Loucy (cell line): Measurements from ENCODE around the gene CCDC17.

Source experiments
- H2AFZ ChIP-seq: fragments of 200-600 bp; sonication (generic); 2 replicates; pipeline ENCODE4 v1.6.0; 2016; ENCODE audit warnings: antibody characterized with exemption, mild to moderate bottlenecking, low read length, moderate library complexity
- H3F3A ChIP-seq: fragments of 200-600 bp; 2 replicates; pipeline ENCODE4 v1.6.0; 2016; ENCODE audit warnings: antibody characterized with exemption, low read depth, mild to moderate bottlenecking
- H3K27me3 ChIP-seq: fragments of 200-600 bp; sonication (generic); 2 replicates; pipeline ENCODE4 v1.6.1; 2014; ENCODE audit warnings: low read length, mild to moderate bottlenecking; ENCODE audit not compliant: insufficient read depth, poor library complexity, severe bottlenecking
- H3K36me3 ChIP-seq: fragments of 200-600 bp; sonication (generic); 2 replicates; pipeline ENCODE4 v1.6.1; 2016; ENCODE audit warnings: low read length; ENCODE audit not compliant: insufficient read depth
- H3K4me1 ChIP-seq: fragments of 200-600 bp; sonication (generic); 2 replicates; pipeline ENCODE4 v1.5.1; 2014; ENCODE audit warnings: low read length, mild to moderate bottlenecking; ENCODE audit not compliant: insufficient read depth, poor library complexity, severe bottlenecking
- H3K4me2 ChIP-seq: fragments of 200-600 bp; sonication (generic); 2 replicates; pipeline ENCODE4 v1.6.0; 2014; ENCODE audit warnings: antibody characterized with exemption, low read length, low read depth, mild to moderate bottlenecking; ENCODE audit not compliant: poor library complexity, severe bottlenecking
- H3K4me3 ChIP-seq: fragments of 200-600 bp; sonication (generic); 2 replicates; pipeline ENCODE4 v1.5.1; 2014; ENCODE audit warnings: low read length, mild to moderate bottlenecking, mixed read lengths; ENCODE audit not compliant: poor library complexity, severe bottlenecking
- H3K79me2 ChIP-seq: fragments of 200-600 bp; sonication (generic); 2 replicates; pipeline ENCODE4 v1.6.1; 2014; ENCODE audit warnings: low read length; ENCODE audit not compliant: insufficient read depth
- H3K9ac ChIP-seq: fragments of 200-600 bp; sonication (generic); 2 replicates; pipeline ENCODE4 v1.6.0; 2014; ENCODE audit warnings: mild to moderate bottlenecking, low read depth, low read length, moderate library complexity; ENCODE audit not compliant: poor library complexity, severe bottlenecking
- H3K9me2 ChIP-seq: fragments of 200-600 bp; sonication (generic); replicated peaks from 2 replicates; pipeline ENCODE4 v1.6.1; 2016; ENCODE audit warnings: low read depth, low read length, mixed read lengths
- H3K9me3 ChIP-seq: fragments of 200-600 bp; sonication (generic); 2 replicates; pipeline ENCODE4 v1.6.1; 2014; ENCODE audit warnings: mild to moderate bottlenecking, antibody characterized with exemption, low read length, low read depth; ENCODE audit not compliant: insufficient read depth
- H4K20me1 ChIP-seq: fragments of 200-600 bp; sonication (generic); 2 replicates; pipeline ENCODE4 v1.6.0; 2014; ENCODE audit warnings: antibody characterized with exemption, low read length, mild to moderate bottlenecking; ENCODE audit not compliant: insufficient read depth, poor library complexity, severe bottlenecking
- EZH2phosphoT487 ChIP-seq: fragments of 200-600 bp; IDR thresholded peaks from 2 replicates; pipeline ENCODE4 v1.6.1; 2018; ENCODE audit warnings: antibody characterized with exemption, mild to moderate bottlenecking, moderate library complexity, borderline replicate concordance
- TF ChIP-seq, protein P1 (sequence below): fragments of 200-600 bp; sonication (generic); conservative IDR thresholded peaks from 2 replicates; pipeline ENCODE4 v1.5.1; 2014; ENCODE audit warnings: mild to moderate bottlenecking, antibody characterized with exemption, low read length

CCDC17 gene

DNA sequence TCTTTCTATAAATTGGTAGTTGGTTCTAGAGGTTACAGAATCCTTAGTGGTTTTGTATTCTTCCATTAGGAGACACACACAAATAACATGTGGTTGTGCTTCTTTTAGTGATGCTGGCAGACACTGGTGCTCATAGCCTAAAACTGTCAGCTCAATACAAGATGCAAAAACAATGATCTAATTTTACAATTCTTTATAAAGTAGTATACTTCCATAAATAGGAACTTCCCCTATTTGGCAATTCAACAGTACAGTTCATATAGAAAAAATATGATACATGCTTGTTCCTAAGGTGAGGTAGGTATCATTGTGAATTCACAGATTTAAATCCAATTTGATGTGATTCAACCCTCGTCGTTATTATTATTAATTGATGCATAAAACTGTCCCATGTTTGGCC lies 20.8 kb upstream of the CCDC17 start:
- Histone ChIP-seq H3K79me2 (peaks cover 11% of the 10 kb centered on the region; the same call in 1 of the 2 replicates), H2AFZ (no peak overlapping the region), H3F3A (no peaks in the 10 kb centered on the region), H4K20me1 (peaks cover 5% of the 10 kb centered on the region), H3K27me3 (no peaks in the 10 kb centered on the region), H3K4me2 (no peak overlapping the region), H3K36me3 (peaks cover 65% of the 10 kb centered on the region; the same call in 1 of the 2 replicates), H3K9me2 (no peaks in the 10 kb centered on the region), H3K4me1 (no peaks in the 10 kb centered on the region), H3K4me3 (no peak overlapping the region), H3K9me3 (no peaks in the 10 kb centered on the region), H3K9ac (no peak overlapping the region)
- TF ChIP-seq, protein P1, sequence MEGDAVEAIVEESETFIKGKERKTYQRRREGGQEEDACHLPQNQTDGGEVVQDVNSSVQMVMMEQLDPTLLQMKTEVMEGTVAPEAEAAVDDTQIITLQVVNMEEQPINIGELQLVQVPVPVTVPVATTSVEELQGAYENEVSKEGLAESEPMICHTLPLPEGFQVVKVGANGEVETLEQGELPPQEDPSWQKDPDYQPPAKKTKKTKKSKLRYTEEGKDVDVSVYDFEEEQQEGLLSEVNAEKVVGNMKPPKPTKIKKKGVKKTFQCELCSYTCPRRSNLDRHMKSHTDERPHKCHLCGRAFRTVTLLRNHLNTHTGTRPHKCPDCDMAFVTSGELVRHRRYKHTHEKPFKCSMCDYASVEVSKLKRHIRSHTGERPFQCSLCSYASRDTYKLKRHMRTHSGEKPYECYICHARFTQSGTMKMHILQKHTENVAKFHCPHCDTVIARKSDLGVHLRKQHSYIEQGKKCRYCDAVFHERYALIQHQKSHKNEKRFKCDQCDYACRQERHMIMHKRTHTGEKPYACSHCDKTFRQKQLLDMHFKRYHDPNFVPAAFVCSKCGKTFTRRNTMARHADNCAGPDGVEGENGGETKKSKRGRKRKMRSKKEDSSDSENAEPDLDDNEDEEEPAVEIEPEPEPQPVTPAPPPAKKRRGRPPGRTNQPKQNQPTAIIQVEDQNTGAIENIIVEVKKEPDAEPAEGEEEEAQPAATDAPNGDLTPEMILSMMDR = no peak

DNA sequence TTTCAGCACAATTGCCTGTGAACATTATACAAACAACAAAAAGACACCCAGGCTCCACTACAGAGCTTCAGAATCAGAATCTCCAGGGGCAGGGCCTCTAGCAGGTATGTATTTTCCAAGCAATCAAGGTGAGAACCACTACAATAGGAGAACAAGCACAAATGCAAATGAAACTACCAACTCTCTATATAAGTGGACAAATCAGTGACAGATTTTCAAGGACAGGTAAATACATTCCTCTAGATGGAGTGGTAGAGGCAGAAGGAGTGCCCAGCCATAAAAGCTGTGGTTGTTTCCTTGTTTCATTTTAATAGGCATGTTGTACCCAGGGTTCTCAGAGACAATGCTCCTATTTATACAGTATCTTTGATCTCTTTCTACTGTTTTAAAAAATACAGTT lies 20.1 kb upstream of the CCDC17 start:
- H2AFZ ChIP-seq = no peak overlapping the region
- no peaks in the 10 kb centered on the region for H3K9me3 ChIP-seq
- H3K79me2 ChIP-seq = peaks cover 10% of the 10 kb centered on the region; the same call in 1 of the 2 replicates
- no peak for TF ChIP-seq EZH2phosphoT487
- TF ChIP-seq, protein P1 = peak; percentile 51
- H3K36me3 ChIP-seq = peaks cover 63% of the 10 kb centered on the region
- H3K27me3 ChIP-seq = no peaks in the 10 kb centered on the region
- H3K4me2 ChIP-seq = no peak overlapping the region
- peaks cover 4% of the 10 kb centered on the region for H4K20me1 ChIP-seq
- no peaks in the 10 kb centered on the region for H3K4me1 ChIP-seq
- no peak overlapping the region for H3K4me3 ChIP-seq
- no peak overlapping the region for H3K9ac ChIP-seq
- H3F3A ChIP-seq = no peaks in the 10 kb centered on the region
- no peaks in the 10 kb centered on the region for H3K9me2 ChIP-seq

DNA sequence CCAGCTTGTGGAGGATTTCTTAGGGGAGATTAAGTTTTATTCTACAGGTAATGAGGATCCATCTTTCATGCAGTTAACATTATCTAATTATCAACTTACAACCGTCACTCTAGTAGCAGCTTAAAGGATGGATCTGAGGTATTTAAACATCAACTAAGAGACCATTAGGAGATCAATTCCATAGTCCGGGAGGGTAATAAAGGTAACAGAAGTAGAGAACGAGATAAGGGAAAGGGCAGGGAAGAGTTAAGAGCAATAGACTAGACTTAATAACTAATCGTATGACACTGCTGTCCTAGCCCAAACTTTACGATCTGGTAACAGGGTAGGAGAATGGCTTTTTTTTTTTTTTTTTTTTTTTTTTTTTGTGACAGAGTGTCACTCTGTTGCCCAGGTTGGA lies 19.5 kb upstream of the CCDC17 start:
- Histone ChIP-seq H3F3A (no peaks in the 10 kb centered on the region), H3K4me2 (no peak overlapping the region), H3K4me3 (no peak overlapping the region), H3K36me3 (peaks cover 63% of the 10 kb centered on the region), H3K9ac (no peak overlapping the region), H2AFZ (no peak overlapping the region), H3K4me1 (no peaks in the 10 kb centered on the region), H3K9me2 (no peaks in the 10 kb centered on the region), H3K27me3 (no peaks in the 10 kb centered on the region), H3K79me2 (peaks cover 5% of the 10 kb centered on the region; the same call in 1 of the 2 replicates), H4K20me1 (peaks cover 4% of the 10 kb centered on the region), H3K9me3 (no peaks in the 10 kb centered on the region)
- TF ChIP-seq, protein P1 = no peak
- no peak for TF ChIP-seq EZH2phosphoT487
